Glutamatergic neuron (in vitro differentiated cells): ENCODE results near the gene SMAD7. TPM values are rescaled to one million over a fixed set of nuclear protein-coding genes. Genes with fewer than 3 reads are reported as not detected.

Experiments used
- DNase-seq: peaks from one replicate; pipeline ENCODE4 v3.0.0; 2022
- H3K27ac Mint-ChIP-seq: one replicate; pipeline ENCODE4 v1.8.0; 2020; ENCODE audit warnings: mild to moderate bottlenecking, mixed read lengths, inconsistent platforms; ENCODE audit not compliant: unreplicated experiment
- H3K27me3 Mint-ChIP-seq: one replicate; pipeline ENCODE4 v1.8.0; 2020; ENCODE audit warnings: mild to moderate bottlenecking, moderate library complexity, mixed read lengths, inconsistent platforms; ENCODE audit not compliant: unreplicated experiment
- H3K36me3 Mint-ChIP-seq: one replicate; pipeline ENCODE4 v1.8.0; 2020; ENCODE audit warnings: mild to moderate bottlenecking, mixed read lengths, inconsistent platforms; ENCODE audit not compliant: unreplicated experiment
- H3K4me1 Mint-ChIP-seq: one replicate; pipeline ENCODE4 v1.8.0; 2020; ENCODE audit warnings: mild to moderate bottlenecking, low read depth, mixed read lengths, inconsistent platforms; ENCODE audit not compliant: unreplicated experiment
- H3K4me3 Mint-ChIP-seq: one replicate; pipeline ENCODE4 v1.8.0; 2020; ENCODE audit warnings: mild to moderate bottlenecking, mixed read lengths, inconsistent platforms; ENCODE audit not compliant: unreplicated experiment
- H3K9me3 Mint-ChIP-seq: one replicate; pipeline ENCODE4 v1.8.0; 2020; ENCODE audit warnings: mild to moderate bottlenecking, moderate library complexity, mixed read lengths, inconsistent platforms; ENCODE audit not compliant: unreplicated experiment
- total RNA-seq: library from RNA; stranded (reverse); fragmentation: NEBNext Ultra II Directional; extraction: Animal tissue kit (Norgen Biotek cat#: 25700); gene quantifications from one replicate; pipeline ENCODE4 v1.2.1, GENCODE V29; 2021; ENCODE audit not compliant: unreplicated experiment
- TF ChIP-seq, protein P1 (sequence below): fragments of 200-600 bp; sonication (generic); IDR thresholded peaks from one replicate; pipeline ENCODE4 v1.5.0; 2021; ENCODE audit not compliant: partially characterized antibody, unreplicated experiment

SMAD7 gene
- total RNA-seq, 1 donor from 2014 or later = 10.8 TPM

DNA sequence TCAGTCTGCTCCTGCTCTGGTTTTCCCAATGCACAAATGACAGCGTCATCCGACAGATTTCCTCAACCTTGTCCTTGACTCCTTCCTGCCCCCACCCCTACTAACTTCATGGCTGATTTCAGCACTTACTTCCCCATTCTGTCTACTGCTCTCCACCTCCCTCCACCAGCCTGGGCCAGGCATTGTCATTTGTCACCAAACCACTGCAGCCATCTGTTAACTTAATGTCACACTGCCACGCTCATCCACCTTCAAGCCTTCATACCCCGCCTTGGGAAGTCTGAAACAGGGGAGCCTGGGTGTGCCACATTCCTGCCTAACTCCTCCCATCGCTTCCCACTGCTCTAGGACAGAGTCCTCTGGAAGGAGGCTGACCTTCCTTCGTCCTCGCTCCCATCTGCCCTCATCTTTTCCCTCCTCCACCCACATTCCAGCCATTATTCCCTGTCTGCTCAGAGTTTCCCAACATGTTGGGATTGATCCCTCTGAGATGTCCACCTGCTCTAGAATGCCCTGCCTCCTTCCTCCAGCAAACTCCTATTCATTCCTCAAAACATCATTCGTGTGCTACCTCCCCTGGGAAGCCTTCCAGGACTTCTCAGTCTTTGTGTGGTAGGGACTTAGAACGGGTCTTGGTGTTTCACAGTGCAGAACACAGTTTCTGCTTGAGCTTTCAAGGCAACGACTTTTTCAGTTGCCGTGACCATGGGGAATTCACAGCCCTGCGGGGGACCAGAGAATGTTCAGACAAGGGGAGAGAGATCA is 42.2 kb upstream of the SMAD7 start:
- Mint-ChIP-seq H3K36me3 (no peaks in the 10 kb centered on the region), H3K9me3 (no peaks in the 10 kb centered on the region), H3K27me3 (peaks cover 6% of the 10 kb centered on the region), H3K27ac (no peak overlapping the region), H3K4me3 (no peak overlapping the region), H3K4me1 (peaks cover 7% of the 10 kb centered on the region)
- TF ChIP-seq, protein P1, sequence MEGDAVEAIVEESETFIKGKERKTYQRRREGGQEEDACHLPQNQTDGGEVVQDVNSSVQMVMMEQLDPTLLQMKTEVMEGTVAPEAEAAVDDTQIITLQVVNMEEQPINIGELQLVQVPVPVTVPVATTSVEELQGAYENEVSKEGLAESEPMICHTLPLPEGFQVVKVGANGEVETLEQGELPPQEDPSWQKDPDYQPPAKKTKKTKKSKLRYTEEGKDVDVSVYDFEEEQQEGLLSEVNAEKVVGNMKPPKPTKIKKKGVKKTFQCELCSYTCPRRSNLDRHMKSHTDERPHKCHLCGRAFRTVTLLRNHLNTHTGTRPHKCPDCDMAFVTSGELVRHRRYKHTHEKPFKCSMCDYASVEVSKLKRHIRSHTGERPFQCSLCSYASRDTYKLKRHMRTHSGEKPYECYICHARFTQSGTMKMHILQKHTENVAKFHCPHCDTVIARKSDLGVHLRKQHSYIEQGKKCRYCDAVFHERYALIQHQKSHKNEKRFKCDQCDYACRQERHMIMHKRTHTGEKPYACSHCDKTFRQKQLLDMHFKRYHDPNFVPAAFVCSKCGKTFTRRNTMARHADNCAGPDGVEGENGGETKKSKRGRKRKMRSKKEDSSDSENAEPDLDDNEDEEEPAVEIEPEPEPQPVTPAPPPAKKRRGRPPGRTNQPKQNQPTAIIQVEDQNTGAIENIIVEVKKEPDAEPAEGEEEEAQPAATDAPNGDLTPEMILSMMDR = no peak
- DNase-seq = no peak

DNA sequence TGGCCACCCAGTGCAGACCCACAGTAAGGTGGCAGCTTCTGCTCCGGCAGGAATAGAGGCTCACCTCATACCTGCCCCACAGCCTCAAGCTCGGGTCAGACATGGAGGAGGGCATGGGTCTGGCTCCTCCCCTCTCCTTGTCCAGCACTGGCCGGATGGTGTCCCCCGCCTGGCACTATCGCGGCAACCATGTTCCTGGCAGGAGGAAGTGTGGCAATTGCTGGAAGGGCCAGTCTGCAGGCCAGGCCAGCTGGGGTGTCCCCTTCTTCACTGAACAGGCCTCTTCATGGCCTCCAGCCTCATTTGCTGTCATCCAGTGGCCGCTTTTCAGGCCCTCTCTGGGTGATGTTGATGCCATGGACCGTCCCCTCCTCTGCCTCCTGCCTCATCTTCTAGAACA is 41.4 kb upstream of the SMAD7 start:
- H3K27me3 Mint-ChIP-seq = peaks cover 6% of the 10 kb centered on the region
- H3K36me3 Mint-ChIP-seq = no peaks in the 10 kb centered on the region
- no peak for DNase-seq
- H3K4me1 Mint-ChIP-seq = peaks cover 7% of the 10 kb centered on the region
- no peak overlapping the region for H3K27ac Mint-ChIP-seq
- H3K4me3 Mint-ChIP-seq = no peak overlapping the region
- TF ChIP-seq, protein P1 = no peak
- H3K9me3 Mint-ChIP-seq = no peaks in the 10 kb centered on the region

DNA sequence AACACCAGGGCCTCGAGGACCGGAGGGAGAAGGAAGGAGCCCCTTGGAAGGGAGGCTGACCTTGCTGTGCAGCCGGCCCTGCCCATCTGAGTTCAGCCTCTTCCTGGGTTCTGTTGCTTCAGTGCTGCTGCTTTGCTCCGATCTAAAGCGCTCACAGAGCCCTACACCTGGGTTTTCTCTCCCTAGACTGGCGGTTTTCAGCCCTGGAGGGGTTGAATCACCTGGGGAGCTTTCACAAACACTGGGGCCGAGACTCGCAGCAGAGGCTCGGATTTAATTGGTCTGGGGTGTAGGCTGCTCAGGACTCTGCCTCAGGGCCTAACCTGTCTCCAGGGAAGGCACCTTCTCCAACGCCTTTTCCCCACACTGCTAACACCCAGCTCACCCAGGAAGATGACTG is 40.9 kb upstream of the SMAD7 start:
- H3K27ac Mint-ChIP-seq = no peak overlapping the region
- H3K4me3 Mint-ChIP-seq = no peak overlapping the region
- H3K36me3 Mint-ChIP-seq = no peaks in the 10 kb centered on the region
- no peaks in the 10 kb centered on the region for H3K9me3 Mint-ChIP-seq
- peaks cover 7% of the 10 kb centered on the region for H3K4me1 Mint-ChIP-seq
- DNase-seq = no peak
- peaks cover 6% of the 10 kb centered on the region for H3K27me3 Mint-ChIP-seq
- TF ChIP-seq, protein P1 = no peak

DNA sequence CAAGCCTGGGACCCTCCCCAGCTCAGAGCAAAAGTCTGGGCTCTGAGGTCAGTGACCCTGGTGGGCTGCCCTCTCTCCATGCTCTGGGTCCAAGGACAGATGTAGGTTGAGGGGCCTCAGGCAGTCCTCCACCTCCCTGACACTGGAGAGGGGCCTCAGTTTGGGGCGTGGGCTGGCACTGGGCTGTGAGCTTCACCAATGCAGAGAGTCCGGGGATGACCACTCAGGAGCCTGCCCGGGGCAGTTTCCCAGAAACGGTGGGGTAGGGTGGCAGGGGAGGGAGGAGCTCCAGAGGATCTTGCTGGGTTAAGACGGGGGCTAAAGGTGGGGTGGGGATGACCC is 40.5 kb upstream of the SMAD7 start:
- Mint-ChIP-seq H3K4me1 (peaks cover 7% of the 10 kb centered on the region), H3K27ac (no peak overlapping the region), H3K9me3 (no peaks in the 10 kb centered on the region), H3K27me3 (peaks cover 6% of the 10 kb centered on the region), H3K36me3 (no peaks in the 10 kb centered on the region), H3K4me3 (no peak overlapping the region)
- no peak for DNase-seq
- TF ChIP-seq, protein P1 = no peak

DNA sequence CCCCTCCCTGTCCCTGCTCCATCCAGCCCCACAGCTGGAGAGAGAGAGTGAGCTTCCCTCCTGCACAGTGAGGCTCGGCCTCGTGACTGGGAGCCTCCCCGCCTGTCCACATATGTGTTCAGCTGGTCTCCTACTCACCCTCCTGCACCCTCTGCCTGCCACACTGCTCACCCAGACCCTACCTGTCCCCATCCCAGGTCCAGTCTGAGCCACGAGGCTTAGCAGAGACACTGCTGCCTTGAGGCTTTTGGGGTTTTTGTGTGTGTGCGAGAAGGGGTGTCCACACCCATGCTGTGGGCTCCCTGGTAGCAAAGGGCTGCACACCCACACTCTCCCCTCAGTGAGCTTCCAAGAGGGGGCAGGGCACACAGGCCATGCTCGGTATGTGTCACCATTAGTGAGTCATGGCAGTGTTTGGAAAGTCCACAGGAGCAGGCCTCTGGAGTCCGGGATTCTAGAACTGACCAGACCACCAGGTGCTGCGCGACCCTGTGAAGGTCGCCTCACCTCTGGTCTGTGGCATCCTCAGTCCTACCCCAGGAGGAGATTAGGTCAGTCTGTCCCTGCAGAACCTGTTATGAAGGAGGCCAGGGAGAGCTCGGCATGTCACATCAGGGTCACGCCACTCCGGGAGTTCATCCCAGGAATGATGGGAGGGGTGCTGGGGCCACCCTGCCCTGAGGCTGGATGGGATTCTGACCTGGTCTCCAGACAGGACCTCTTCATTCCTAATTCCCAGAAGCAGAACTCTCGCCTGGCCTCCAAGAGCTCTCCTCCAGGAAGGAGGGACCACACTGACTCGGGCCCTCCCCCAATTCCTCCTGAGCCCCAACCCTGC is 39.9 kb upstream of the SMAD7 start:
- Mint-ChIP-seq H3K36me3 (no peaks in the 10 kb centered on the region), H3K27me3 (peaks cover 6% of the 10 kb centered on the region), H3K4me3 (no peak overlapping the region), H3K27ac (no peak overlapping the region), H3K9me3 (no peaks in the 10 kb centered on the region), H3K4me1 (peaks cover 7% of the 10 kb centered on the region)
- DNase-seq = no peak
- TF ChIP-seq, protein P1 = no peak
